HG03520 (cell line): Measurements from ENCODE around the gene ROGDI.
A peak's percentile ranks its signal among the peaks of the same experiment; 100 is the strongest.

Source experiments
- ATAC-seq: cut with Tn5 transposase; IDR thresholded peaks from one replicate; pipeline ENCODE4 v1.9.1; 2021; ENCODE audit warnings: mild to moderate bottlenecking, moderate library complexity; ENCODE audit not compliant: unreplicated experiment

Gene ROGDI

GRCh38 chr16:4814046-4814445 is 11.6 kb upstream of the ROGDI start:
- no peak for ATAC-seq

GRCh38 chr16:4813251-4814003 is 11.0 kb upstream of the ROGDI start:
- no peak for ATAC-seq

GRCh38 chr16:4811773-4812172 is 9.3 kb upstream of the ROGDI start:
- ATAC-seq = no peak

- ATAC-seq = no peak
Observed at GRCh38 chr16:4811242-4811641, 8.8 kb upstream of the ROGDI start.

- ATAC-seq = no peak
Observed at GRCh38 chr16:4806280-4806679, 3.8 kb upstream of the ROGDI start.

GRCh38 chr16:4805231-4805630 is 2.8 kb upstream of the ROGDI start:
- ATAC-seq = no peak

- no peak for ATAC-seq
Observed at GRCh38 chr16:4803898-4804762, 1.7 kb upstream of the ROGDI start.

- no peak for ATAC-seq
Observed at GRCh38 chr16:4803401-4803844, 990 bp upstream of the ROGDI start.

GRCh38 chr16:4802659-4803287 is 340 bp upstream of the ROGDI start:
- ATAC-seq = peak; percentile 88

- ATAC-seq = no peak
Observed at GRCh38 chr16:4801051-4801961, 1.1 kb downstream of the ROGDI start.

GRCh38 chr16:4800290-4801041 is 2.0 kb downstream of the ROGDI start:
- ATAC-seq = no peak

GRCh38 chr16:4799171-4799855 is 3.1 kb downstream of the ROGDI start:
- ATAC-seq = no peak

- ATAC-seq = no peak
Observed at GRCh38 chr16:4798456-4798855, 4.0 kb downstream of the ROGDI start.

- ATAC-seq = no peak
Observed at GRCh38 chr16:4797805-4798252, 4.6 kb downstream of the ROGDI start.

- ATAC-seq = no peak
Observed at GRCh38 chr16:4796982-4797804, 5.2 kb downstream of the ROGDI start.

GRCh38 chr16:4795828-4796572 is 6.4 kb downstream of the ROGDI start:
- no peak for ATAC-seq

GRCh38 chr16:4795181-4795827 is 7.1 kb downstream of the ROGDI start, which contains the start of gene SMIM22:
Gene SMIM22, plus strand, starts transcription at chr16:4795369. Its CDS starts 366 bp downstream, at chr16:4795735.
- no peak for ATAC-seq
